Urothelium cell line (cell line): ENCODE data around the gene VAV2.

Source experiments
- DNase-seq: peaks from one replicate; pipeline ENCODE4 v3.0.0; 2011; ENCODE audit warnings: low spot score, mixed read lengths
- FAIRE-seq: peaks from 2 replicates; lab custom pipeline; 2011; peaks lifted over from hg19 to GRCh38; lab: Jason Lieb, UNC

VAV2 gene

GRCh38 chr9:133826289-133827085 is 165.6 kb downstream of the VAV2 start:
- FAIRE-seq = no peak
- DNase-seq = no peak

- DNase-seq (no peak), FAIRE-seq (no peak)
These were observed 166.4 kb downstream of the VAV2 start for GRCh38 chr9:133825555-133826218.

- DNase-seq = no peak
- FAIRE-seq = no peak
These were observed 167.3 kb downstream of the VAV2 start for GRCh38 chr9:133824802-133825186.

GRCh38 chr9:133824106-133824801 is 167.9 kb downstream of the VAV2 start:
- DNase-seq (no peak), FAIRE-seq (no peak)

- no peak for DNase-seq
- no peak for FAIRE-seq
These were observed 168.7 kb downstream of the VAV2 start for GRCh38 chr9:133823189-133824105.

- FAIRE-seq = no peak
- DNase-seq = no peak
These were observed 169.6 kb downstream of the VAV2 start for GRCh38 chr9:133822430-133823065.

- FAIRE-seq (no peak), DNase-seq (no peak)
These were observed 170.3 kb downstream of the VAV2 start for GRCh38 chr9:133821601-133822429.

GRCh38 chr9:133819923-133820322 is 172.2 kb downstream of the VAV2 start:
- DNase-seq (no peak), FAIRE-seq (no peak)

- FAIRE-seq (no peak), DNase-seq (no peak)
These were observed 173.7 kb downstream of the VAV2 start for GRCh38 chr9:133818444-133818843.

GRCh38 chr9:133815781-133816180 is 176.3 kb downstream of the VAV2 start:
- DNase-seq (no peak), FAIRE-seq (no peak)

GRCh38 chr9:133814586-133815208 is 177.4 kb downstream of the VAV2 start:
- FAIRE-seq (no peak), DNase-seq (no peak)

GRCh38 chr9:133813749-133814585 is 178.2 kb downstream of the VAV2 start:
- DNase-seq = no peak
- FAIRE-seq = no peak

GRCh38 chr9:133812941-133813748 is 179.0 kb downstream of the VAV2 start:
- no peak for DNase-seq
- no peak for FAIRE-seq

GRCh38 chr9:133812077-133812868 is 179.9 kb downstream of the VAV2 start:
- DNase-seq (no peak), FAIRE-seq (no peak)

- no peak for DNase-seq
- no peak for FAIRE-seq
These were observed 180.7 kb downstream of the VAV2 start for GRCh38 chr9:133811471-133811870.

GRCh38 chr9:133810556-133811195 is 181.4 kb downstream of the VAV2 start:
- FAIRE-seq (no peak), DNase-seq (no peak)
